ENCODE results near the gene GPBAR1. TPM values are rescaled to one million over a fixed set of nuclear protein-coding genes. Genes with fewer than 3 reads are reported as not detected.

GPBAR1 gene
- total RNA-seq, 1 experiment from 2014 or later = 0.20 TPM

DNA sequence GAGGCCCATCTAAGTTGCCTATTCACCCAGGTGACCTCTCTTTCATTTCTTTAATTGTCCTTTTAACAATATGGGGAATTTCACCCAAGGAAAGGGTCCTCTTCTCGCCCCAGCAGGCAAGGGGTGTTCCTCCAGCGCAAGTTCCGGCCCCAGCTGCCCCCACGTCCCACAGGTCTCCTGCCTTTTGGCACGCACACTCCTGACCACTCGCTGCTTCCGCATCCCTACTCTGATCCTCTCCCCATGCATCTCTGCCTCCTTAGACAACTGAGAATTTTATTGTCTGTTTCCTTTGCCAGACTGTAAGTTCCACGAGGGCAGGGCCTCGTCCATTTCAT is 44.5 kb upstream of the GPBAR1 start:
- no peak for DNase-seq (ENCODE audit: low spot score)
- ATAC-seq = no peak
- H3K4me3 Mint-ChIP-seq = peak overlapping the region; percentile 91
- H3K27me3 Mint-ChIP-seq (ENCODE audit: low read depth) = no peaks in the 10 kb centered on the region
- peaks cover 9% of the 10 kb centered on the region; the same call in 1 of the 2 replicates for H3K36me3 Mint-ChIP-seq
- H3K4me1 Mint-ChIP-seq = peaks cover 33% of the 10 kb centered on the region
- peak overlapping the region; percentile 97 for H3K27ac Mint-ChIP-seq
- TF ChIP-seq SP1 (CRISPR knock-in tag; conservative IDR thresholded peaks at IDR 0.05) = no peak
- TF ChIP-seq OVOL2 (CRISPR knock-in tag; IDR thresholded peaks at IDR 0.05; ENCODE audit: borderline replicate concordance) = no peak
- TF ChIP-seq ZNF317 (CRISPR knock-in tag; IDR thresholded peaks at IDR 0.05; ENCODE audit: borderline replicate concordance, low read depth) = no peak
- no peak for TF ChIP-seq GRHL2 (CRISPR knock-in tag; IDR thresholded peaks at IDR 0.05; ENCODE audit: insufficient replicate concordance, severe bottlenecking)
- TF ChIP-seq, protein P1, sequence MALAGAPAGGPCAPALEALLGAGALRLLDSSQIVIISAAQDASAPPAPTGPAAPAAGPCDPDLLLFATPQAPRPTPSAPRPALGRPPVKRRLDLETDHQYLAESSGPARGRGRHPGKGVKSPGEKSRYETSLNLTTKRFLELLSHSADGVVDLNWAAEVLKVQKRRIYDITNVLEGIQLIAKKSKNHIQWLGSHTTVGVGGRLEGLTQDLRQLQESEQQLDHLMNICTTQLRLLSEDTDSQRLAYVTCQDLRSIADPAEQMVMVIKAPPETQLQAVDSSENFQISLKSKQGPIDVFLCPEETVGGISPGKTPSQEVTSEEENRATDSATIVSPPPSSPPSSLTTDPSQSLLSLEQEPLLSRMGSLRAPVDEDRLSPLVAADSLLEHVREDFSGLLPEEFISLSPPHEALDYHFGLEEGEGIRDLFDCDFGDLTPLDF (CRISPR knock-in tag; IDR thresholded peaks at IDR 0.05) = no peak
- TF ChIP-seq, protein P2, sequence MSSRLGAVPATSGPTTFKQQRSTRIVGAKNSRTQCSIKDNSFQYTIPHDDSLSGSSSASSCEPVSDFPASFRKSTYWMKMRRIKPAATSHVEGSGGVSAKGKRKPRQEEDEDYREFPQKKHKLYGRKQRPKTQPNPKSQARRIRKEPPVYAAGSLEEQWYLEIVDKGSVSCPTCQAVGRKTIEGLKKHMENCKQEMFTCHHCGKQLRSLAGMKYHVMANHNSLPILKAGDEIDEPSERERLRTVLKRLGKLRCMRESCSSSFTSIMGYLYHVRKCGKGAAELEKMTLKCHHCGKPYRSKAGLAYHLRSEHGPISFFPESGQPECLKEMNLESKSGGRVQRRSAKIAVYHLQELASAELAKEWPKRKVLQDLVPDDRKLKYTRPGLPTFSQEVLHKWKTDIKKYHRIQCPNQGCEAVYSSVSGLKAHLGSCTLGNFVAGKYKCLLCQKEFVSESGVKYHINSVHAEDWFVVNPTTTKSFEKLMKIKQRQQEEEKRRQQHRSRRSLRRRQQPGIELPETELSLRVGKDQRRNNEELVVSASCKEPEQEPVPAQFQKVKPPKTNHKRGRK (CRISPR knock-in tag; IDR thresholded peaks at IDR 0.05; ENCODE audit: borderline replicate concordance) = no peak
- TF ChIP-seq CREB1 (CRISPR knock-in tag; IDR thresholded peaks at IDR 0.05) = no peak
- no peak for TF ChIP-seq ZNF138 (CRISPR knock-in tag; conservative IDR thresholded peaks at IDR 0.05)
- TF ChIP-seq, protein P3, sequence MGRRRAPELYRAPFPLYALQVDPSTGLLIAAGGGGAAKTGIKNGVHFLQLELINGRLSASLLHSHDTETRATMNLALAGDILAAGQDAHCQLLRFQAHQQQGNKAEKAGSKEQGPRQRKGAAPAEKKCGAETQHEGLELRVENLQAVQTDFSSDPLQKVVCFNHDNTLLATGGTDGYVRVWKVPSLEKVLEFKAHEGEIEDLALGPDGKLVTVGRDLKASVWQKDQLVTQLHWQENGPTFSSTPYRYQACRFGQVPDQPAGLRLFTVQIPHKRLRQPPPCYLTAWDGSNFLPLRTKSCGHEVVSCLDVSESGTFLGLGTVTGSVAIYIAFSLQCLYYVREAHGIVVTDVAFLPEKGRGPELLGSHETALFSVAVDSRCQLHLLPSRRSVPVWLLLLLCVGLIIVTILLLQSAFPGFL (CRISPR knock-in tag; IDR thresholded peaks at IDR 0.05; ENCODE audit: borderline replicate concordance) = no peak
- TF ChIP-seq, protein P4, sequence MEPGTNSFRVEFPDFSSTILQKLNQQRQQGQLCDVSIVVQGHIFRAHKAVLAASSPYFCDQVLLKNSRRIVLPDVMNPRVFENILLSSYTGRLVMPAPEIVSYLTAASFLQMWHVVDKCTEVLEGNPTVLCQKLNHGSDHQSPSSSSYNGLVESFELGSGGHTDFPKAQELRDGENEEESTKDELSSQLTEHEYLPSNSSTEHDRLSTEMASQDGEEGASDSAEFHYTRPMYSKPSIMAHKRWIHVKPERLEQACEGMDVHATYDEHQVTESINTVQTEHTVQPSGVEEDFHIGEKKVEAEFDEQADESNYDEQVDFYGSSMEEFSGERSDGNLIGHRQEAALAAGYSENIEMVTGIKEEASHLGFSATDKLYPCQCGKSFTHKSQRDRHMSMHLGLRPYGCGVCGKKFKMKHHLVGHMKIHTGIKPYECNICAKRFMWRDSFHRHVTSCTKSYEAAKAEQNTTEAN (CRISPR knock-in tag; IDR thresholded peaks at IDR 0.05) = no peak
- TF ChIP-seq ZNF263 (CRISPR knock-in tag; IDR thresholded peaks at IDR 0.05; ENCODE audit: low read depth) = no peak
- TF ChIP-seq RORB (CRISPR knock-in tag; IDR thresholded peaks at IDR 0.05) = no peak
- TF ChIP-seq, protein P5, sequence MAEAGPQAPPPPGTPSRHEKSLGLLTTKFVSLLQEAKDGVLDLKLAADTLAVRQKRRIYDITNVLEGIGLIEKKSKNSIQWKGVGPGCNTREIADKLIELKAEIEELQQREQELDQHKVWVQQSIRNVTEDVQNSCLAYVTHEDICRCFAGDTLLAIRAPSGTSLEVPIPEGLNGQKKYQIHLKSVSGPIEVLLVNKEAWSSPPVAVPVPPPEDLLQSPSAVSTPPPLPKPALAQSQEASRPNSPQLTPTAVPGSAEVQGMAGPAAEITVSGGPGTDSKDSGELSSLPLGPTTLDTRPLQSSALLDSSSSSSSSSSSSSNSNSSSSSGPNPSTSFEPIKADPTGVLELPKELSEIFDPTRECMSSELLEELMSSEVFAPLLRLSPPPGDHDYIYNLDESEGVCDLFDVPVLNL (CRISPR knock-in tag; IDR thresholded peaks at IDR 0.05; ENCODE audit: borderline replicate concordance, low read depth) = no peak
- TF ChIP-seq, protein P6, sequence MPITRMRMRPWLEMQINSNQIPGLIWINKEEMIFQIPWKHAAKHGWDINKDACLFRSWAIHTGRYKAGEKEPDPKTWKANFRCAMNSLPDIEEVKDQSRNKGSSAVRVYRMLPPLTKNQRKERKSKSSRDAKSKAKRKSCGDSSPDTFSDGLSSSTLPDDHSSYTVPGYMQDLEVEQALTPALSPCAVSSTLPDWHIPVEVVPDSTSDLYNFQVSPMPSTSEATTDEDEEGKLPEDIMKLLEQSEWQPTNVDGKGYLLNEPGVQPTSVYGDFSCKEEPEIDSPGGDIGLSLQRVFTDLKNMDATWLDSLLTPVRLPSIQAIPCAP (CRISPR knock-in tag; IDR thresholded peaks at IDR 0.05) = no peak
- no peak for TF ChIP-seq ELF4 (CRISPR knock-in tag; IDR thresholded peaks at IDR 0.05; ENCODE audit: low read depth)
- TF ChIP-seq, protein P7, sequence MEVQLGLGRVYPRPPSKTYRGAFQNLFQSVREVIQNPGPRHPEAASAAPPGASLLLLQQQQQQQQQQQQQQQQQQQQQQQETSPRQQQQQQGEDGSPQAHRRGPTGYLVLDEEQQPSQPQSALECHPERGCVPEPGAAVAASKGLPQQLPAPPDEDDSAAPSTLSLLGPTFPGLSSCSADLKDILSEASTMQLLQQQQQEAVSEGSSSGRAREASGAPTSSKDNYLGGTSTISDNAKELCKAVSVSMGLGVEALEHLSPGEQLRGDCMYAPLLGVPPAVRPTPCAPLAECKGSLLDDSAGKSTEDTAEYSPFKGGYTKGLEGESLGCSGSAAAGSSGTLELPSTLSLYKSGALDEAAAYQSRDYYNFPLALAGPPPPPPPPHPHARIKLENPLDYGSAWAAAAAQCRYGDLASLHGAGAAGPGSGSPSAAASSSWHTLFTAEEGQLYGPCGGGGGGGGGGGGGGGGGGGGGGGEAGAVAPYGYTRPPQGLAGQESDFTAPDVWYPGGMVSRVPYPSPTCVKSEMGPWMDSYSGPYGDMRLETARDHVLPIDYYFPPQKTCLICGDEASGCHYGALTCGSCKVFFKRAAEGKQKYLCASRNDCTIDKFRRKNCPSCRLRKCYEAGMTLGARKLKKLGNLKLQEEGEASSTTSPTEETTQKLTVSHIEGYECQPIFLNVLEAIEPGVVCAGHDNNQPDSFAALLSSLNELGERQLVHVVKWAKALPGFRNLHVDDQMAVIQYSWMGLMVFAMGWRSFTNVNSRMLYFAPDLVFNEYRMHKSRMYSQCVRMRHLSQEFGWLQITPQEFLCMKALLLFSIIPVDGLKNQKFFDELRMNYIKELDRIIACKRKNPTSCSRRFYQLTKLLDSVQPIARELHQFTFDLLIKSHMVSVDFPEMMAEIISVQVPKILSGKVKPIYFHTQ (CRISPR knock-in tag; IDR thresholded peaks at IDR 0.05) = no peak
- TF ChIP-seq JAZF1 (CRISPR knock-in tag; IDR thresholded peaks at IDR 0.05) = no peak
- no peak for TF ChIP-seq EMX1 (CRISPR knock-in tag; IDR thresholded peaks at IDR 0.05)
- no peaks in the 10 kb centered on the region for H3K9me3 Mint-ChIP-seq
- CTCF ChIA-PET = interaction anchor here (0.7 to 1.4 kb wide), 5 partner anchors 15 to 122 kb away, joined by 3 to 6 read pairs (median 4); no protein-coding TSS in a partner anchor
- POLR2A ChIA-PET = no interaction called here
